HepG2 (cell line): ENCODE results near the gene GPAT3. TPM values are rescaled to one million over a fixed set of nuclear protein-coding genes. Genes with fewer than 3 reads are reported as not detected.

Experiments
- ATAC-seq: fragments of 200-7000 bp; cut with Tn5 transposase; 3 replicates; pipeline ENCODE4 v1.9.1; 2020; ENCODE audit warnings: mild to moderate bottlenecking, moderate library complexity
- Bru-seq: library from RNA; stranded (reverse); fragments of 400-500 nt; gene quantifications from one replicate; lab custom pipeline; 2021; lab: Mats Ljungman, UMichigan
- BruChase-seq, 2 experiments: library from RNA; stranded (reverse); fragments of 400-500 nt; gene quantifications; one replicate each; lab custom pipeline; 2021; lab: Mats Ljungman, UMichigan
- BruUV-seq: library from RNA; stranded (reverse); fragments of 400-500 nt; replicated peaks from 2 replicates; lab custom pipeline; 2021; lab: Mats Ljungman, UMichigan
- CTCF ChIA-PET: fragments of 300-600 bp; formaldehyde crosslinking; extraction: SDS; loops from one replicate; lab custom pipeline; 2021; ENCODE audit warnings: low total read pairs, inconsistent platforms, low intra/inter-chr PET ratio; lab: Yijun Ruan, JAX
- POLR2A ChIA-PET: fragments of 350-600 bp; sonication (Branson Sonifier 250); formaldehyde crosslinking; loops from one replicate; lab custom pipeline; 2020; ENCODE audit warnings: antibody characterized with exemption, inconsistent platforms; lab: Yijun Ruan, JAX
- DNase-seq: peaks from one replicate; pipeline ENCODE4 v3.0.0-alpha.2; 2015; ENCODE audit warnings: low spot score
- FAIRE-seq: peaks from 3 replicates; lab custom pipeline; 2011; peaks lifted over from hg19 to GRCh38; lab: Jason Lieb, UNC
- H2AFZ ChIP-seq: one replicate; pipeline ENCODE4 v1.6.1; 2011; ENCODE audit warnings: low read length, inconsistent platforms
- H3K27ac ChIP-seq: fragments of 300-600 bp; 3 replicates; pipeline ENCODE4 v1.8.0; 2011; ENCODE audit warnings: mixed run types, mild to moderate bottlenecking, mixed read lengths, low read length, inconsistent platforms; ENCODE audit not compliant: insufficient read depth; ENCODE audit errors: extremely low read length
- H3K27me3 ChIP-seq, 2 experiments: fragments of 200-600 bp in 1 of 2; 2 replicates in 1 of 2; 3 replicates in 1 of 2; pipeline versions ENCODE4 v1.6.0 to v1.8.0; 2011; ENCODE audit warnings: low read length in 2 of 2, mild to moderate bottlenecking in 2 of 2, moderate library complexity in 2 of 2, inconsistent platforms in 1 of 2; ENCODE audit not compliant: insufficient read depth in 2 of 2, control insufficient read depth in 1 of 2
- H3K36me3 ChIP-seq, 2 experiments: fragments of 200-600 bp in 1 of 2; replicated peaks in 1 of 2; 2 replicates in 1 of 2; 3 replicates in 1 of 2; pipeline versions ENCODE4 v1.5.1 to v1.8.0; 2011; ENCODE audit warnings: low read length in 2 of 2, inconsistent platforms in 1 of 2; ENCODE audit not compliant: insufficient read depth in 2 of 2, control insufficient read depth in 1 of 2
- H3K4me1 ChIP-seq: 2 replicates; pipeline ENCODE4 v1.5.1; 2012; ENCODE audit warnings: low read length, inconsistent platforms; ENCODE audit not compliant: insufficient read depth
- H3K4me2 ChIP-seq: 2 replicates; pipeline ENCODE4 v1.6.0; 2011; ENCODE audit warnings: low read depth, low read length, inconsistent platforms
- H3K4me3 ChIP-seq, 3 experiments: fragments of 200-600 bp in 1 of 3; sonication (generic), shearing (Covaris generic) in 1 of 3; replicated peaks in 1 of 3; 2 replicates each; pipeline ENCODE4 v1.5.1; 2011 to 2016; ENCODE audit warnings: low read length in 3 of 3, inconsistent platforms in 2 of 3, low read depth in 2 of 3, mild to moderate bottlenecking in 2 of 3, control low read depth in 1 of 3, mixed read lengths in 1 of 3; ENCODE audit not compliant: insufficient read depth in 1 of 3
- H3K79me2 ChIP-seq: one replicate; pipeline ENCODE4 v1.6.1; 2011; ENCODE audit warnings: low read length, inconsistent platforms; ENCODE audit not compliant: insufficient read depth
- H3K9ac ChIP-seq: 2 replicates; pipeline ENCODE4 v1.6.0; 2011; ENCODE audit warnings: mild to moderate bottlenecking, low read depth, low read length, inconsistent platforms; ENCODE audit not compliant: insufficient read depth
- H3K9me3 ChIP-seq: 2 replicates; pipeline ENCODE4 v1.5.1; 2012; ENCODE audit warnings: mild to moderate bottlenecking, low read length
- H4K20me1 ChIP-seq: 2 replicates; pipeline ENCODE4 v1.6.0; 2011; ENCODE audit warnings: inconsistent platforms, mild to moderate bottlenecking, low read length, moderate library complexity; ENCODE audit not compliant: insufficient read depth
- ARNTL ChIP-seq: sonication (generic); formaldehyde crosslinking; IDR thresholded peaks from 2 replicates; pipeline ENCODE4 v1.4.0; 2020; ENCODE audit warnings: mild to moderate bottlenecking, missing genetic modification reagents
- BCL6 ChIP-seq: IDR thresholded peaks from 2 replicates; pipeline ENCODE4 v1.6.1; 2016; ENCODE audit warnings: missing genetic modification reagents, missing compliant biosample characterization
- CHCHD3 ChIP-seq: sonication (generic); formaldehyde crosslinking; IDR thresholded peaks from 2 replicates; pipeline ENCODE4 v1.8.0; 2022; ENCODE audit warnings: mild to moderate bottlenecking, missing genetic modification reagents, moderate library complexity
- CHD2 ChIP-seq: IDR thresholded peaks from 2 replicates; pipeline ENCODE4 v1.6.1; 2011; ENCODE audit warnings: low read depth, low read length, improper control_type of control experiment
- DNMT3B ChIP-seq: conservative IDR thresholded peaks from 2 replicates; pipeline ENCODE4 v1.6.1; 2016; ENCODE audit warnings: missing biosample characterization, control low read depth
- HNF1B ChIP-seq: sonication (generic); formaldehyde crosslinking; IDR thresholded peaks from 2 replicates; pipeline ENCODE4 v1.5.1; 2020; ENCODE audit warnings: mild to moderate bottlenecking, moderate library complexity, missing genetic modification reagents
- KAT2B ChIP-seq: fragments of 150-350 bp; IDR thresholded peaks from 2 replicates; pipeline ENCODE4 v1.6.1; 2014; ENCODE audit warnings: low read depth, low read length, borderline replicate concordance
- KMT2B ChIP-seq: IDR thresholded peaks from 2 replicates; pipeline ENCODE4 v1.6.1; 2016; ENCODE audit warnings: missing genetic modification reagents, missing compliant biosample characterization
- LBX2 ChIP-seq: sonication (generic); formaldehyde crosslinking; IDR thresholded peaks from 2 replicates; pipeline ENCODE4 v1.5.0; 2020; ENCODE audit warnings: missing genetic modification reagents, mild to moderate bottlenecking, borderline replicate concordance
- NFKBIZ ChIP-seq: IDR thresholded peaks from 2 replicates; pipeline ENCODE4 v1.6.1; 2018; ENCODE audit warnings: missing genetic modification reagents, missing compliant biosample characterization
- SMAD3 ChIP-seq: sonication (generic); formaldehyde crosslinking; IDR thresholded peaks from 2 replicates; pipeline ENCODE4 v1.4.0; 2020; ENCODE audit warnings: missing genetic modification reagents
- TEAD2 ChIP-seq: sonication (generic); formaldehyde crosslinking; IDR thresholded peaks from 2 replicates; pipeline ENCODE4 v1.9.0; 2021; ENCODE audit warnings: missing genetic modification reagents
- YEATS4 ChIP-seq: sonication (generic); formaldehyde crosslinking; IDR thresholded peaks from 2 replicates; pipeline ENCODE4 v1.4.0; 2020; ENCODE audit warnings: missing genetic modification reagents, borderline replicate concordance
- ZNF136 ChIP-seq: sonication (generic); formaldehyde crosslinking; IDR thresholded peaks from 2 replicates; pipeline ENCODE4 v1.8.1; 2022; ENCODE audit warnings: low read depth, mild to moderate bottlenecking, moderate library complexity, missing genetic modification reagents
- ZNF30 ChIP-seq: sonication (generic); formaldehyde crosslinking; IDR thresholded peaks from 2 replicates; pipeline ENCODE4 v1.5.0; 2020; ENCODE audit warnings: mild to moderate bottlenecking, missing genetic modification reagents
- WGBS: methylation state at CpG from one replicate; pipeline ENCODE4 v1.1.6; 2017; ENCODE audit warnings: low lambda C conversion rate; 5-methylcytosine and 5-hydroxymethylcytosine counted together
- in situ Hi-C: cut with HindIII; loops from 2 replicates; pipeline ENCODE4 v1.10.0; 2017; ENCODE audit warnings: low pct_unique_long_range_greater_than_20kb; ENCODE audit not compliant: extremely low pct_ligation_motif_present
- intact Hi-C: fragments of 100-400 bp; cut with micrococcal nuclease; formaldehyde crosslinking; loops from one replicate; pipeline ENCODE4 v1.10.0; 2022; ENCODE audit not compliant: unreplicated experiment
- long read RNA-seq, 2 experiments: library from RNA in 1 of 2; library from polyadenylated mRNA in 1 of 2; stranded (forward) in 1 of 2; unstranded in 1 of 2; transcript quantifications; one replicate each; pipeline ENCODE4 v2.0.0, GENCODE V29; 2019 to 2022
- polyA minus RNA-seq, 3 experiments: library from RNA; depleted of rRNA, polyadenylated mRNA; stranded (reverse); fragments of >200 nt; gene quantifications; 2 replicates each; pipeline ENCODE4 v1.2.3, GENCODE V29; 2011; ENCODE audit warnings: low replicate concordance in 1 of 3
- polyA plus RNA-seq, 8 experiments: library from polyadenylated mRNA; depleted of rRNA in 3 of 8; stranded (reverse) in 7 of 8; unstranded in 1 of 8; fragments of >200 nt; fragmentation: Illumina TruSeq in 4 of 8; extraction: Trizol in 4 of 8; gene quantifications; 2 replicates each; pipeline versions ENCODE4 v1.2.1 to v1.2.3, GENCODE V29; 2011 to 2016; ENCODE audit warnings: low read depth in 4 of 8, missing spikeins in 1 of 8, mixed read lengths in 1 of 8; ENCODE audit not compliant: insufficient read depth in 1 of 8
- total RNA-seq, 5 experiments: library from RNA; depleted of rRNA; stranded (reverse); fragments of >200 nt; fragmentation: Illumina TruSeq; extraction: Trizol; gene quantifications; 2 replicates each; pipeline ENCODE4 v1.2.3, GENCODE V29; 2016; ENCODE audit warnings: low read depth in 1 of 5
- TF ChIP-seq, protein P1 (sequence below): sonication (generic); formaldehyde crosslinking; IDR thresholded peaks from 2 replicates; pipeline ENCODE4 v1.4.0; 2020; ENCODE audit warnings: missing genetic modification reagents

Gene GPAT3
- total RNA-seq (2016; rRNA removed; fragmentation: Illumina TruSeq; extraction: Trizol) (1.6 and 2.6 TPM in 2 replicates), polyA plus RNA-seq (2011; rRNA removed) (1.9 and 2.4 TPM in 2 replicates), polyA minus RNA-seq (2011; rRNA and poly(A)+ RNA removed; ENCODE audit: low replicate concordance) (0.96 and 4.6 TPM in 2 replicates), Bru-seq, nascent RNA (percentile 45 among the genes with signal in this experiment), BruChase-seq, experiment 1, labeled RNA remaining after a 6-hour chase (percentile 54 among the genes with signal in this experiment), BruChase-seq, experiment 2, labeled RNA remaining after a 2-hour chase (percentile 43 among the genes with signal in this experiment)
- 0.44 and 0.61 TPM in 2 replicates for total RNA-seq (2016; cell fraction: cytosol; rRNA removed; fragmentation: Illumina TruSeq; extraction: Trizol; ENCODE audit: low read depth)
- 1.6 and 2.9 TPM in 2 replicates for total RNA-seq (2016; cell fraction: insoluble cytoplasmic fraction; rRNA removed; fragmentation: Illumina TruSeq; extraction: Trizol)
- 1.7 TPM in 2 replicates for total RNA-seq (2016; cell fraction: membrane; rRNA removed; fragmentation: Illumina TruSeq; extraction: Trizol)
- 2.6 and 3.3 TPM in 2 replicates for total RNA-seq (2016; cell fraction: nucleus; rRNA removed; fragmentation: Illumina TruSeq; extraction: Trizol)
- 1.2 and 1.9 TPM in 2 replicates for polyA plus RNA-seq (2011; cell fraction: cytosol; rRNA removed)
- 1.6 and 2.1 TPM in 2 replicates for polyA plus RNA-seq (2011; cell fraction: nucleus; rRNA removed)
- polyA plus RNA-seq (2012) = 1.5 and 5.2 TPM in 2 replicates
- 0.33 and 0.34 TPM in 2 replicates for polyA plus RNA-seq (2016; cell fraction: cytosol; fragmentation: Illumina TruSeq; extraction: Trizol; ENCODE audit: low read depth)
- 1.3 and 1.4 TPM in 2 replicates for polyA plus RNA-seq (2016; cell fraction: insoluble cytoplasmic fraction; fragmentation: Illumina TruSeq; extraction: Trizol; ENCODE audit: low read depth)
- 0.50 and 0.84 TPM in 2 replicates for polyA plus RNA-seq (2016; cell fraction: membrane; fragmentation: Illumina TruSeq; extraction: Trizol; ENCODE audit: low read depth)
- 3.0 and 4.0 TPM in 2 replicates for polyA plus RNA-seq (2016; cell fraction: nucleus; fragmentation: Illumina TruSeq; extraction: Trizol; ENCODE audit: insufficient read depth, low read depth)
- 1.1 and 2.4 TPM in 2 replicates for polyA minus RNA-seq (2011; cell fraction: cytosol; rRNA and poly(A)+ RNA removed)
- 1.7 and 2.8 TPM in 2 replicates for polyA minus RNA-seq (2011; cell fraction: nucleus; rRNA and poly(A)+ RNA removed)
- long read RNA-seq, experiment 1, partial matches to known transcripts = 1 of 5 reads
- long read RNA-seq, experiment 1, other reads (novel, unspliced or antisense) = 0 of 5 reads
- long read RNA-seq, experiment 2, transcript GPAT3-201 (12 exons, 2,625 nt) = major isoform, 11 of 31 reads
- long read RNA-seq, experiment 2, partial matches to known transcripts = 13 of 31 reads
- long read RNA-seq, experiment 2, other reads (novel, unspliced or antisense) = 6 of 31 reads

- peak within 1 kb of the TSS; percentile 98 for H3K4me2 ChIP-seq
- H3K4me1 ChIP-seq = peaks cover 34% of the 10 kb centered on the region
- peak within 1 kb of the TSS; percentile 57 for H3K9ac ChIP-seq
- in situ Hi-C loops = no loop called here
- peak within 1 kb of the TSS; percentile 63 for H2AFZ ChIP-seq
- intact Hi-C loops = loop anchor here (5.0 kb wide), 2 partner anchors 42 to 48 kb away; partner anchors contain the start of gene ABRAXAS1
- peak; percentile 64 for DNase-seq
- ChIA-PET CTCF (no interaction called here), POLR2A (interaction anchor here (1.2 kb wide), 1 partner anchor 48 kb away, joined by 3 read pairs; no protein-coding TSS in a partner anchor)
- BruUV-seq = no TSS peak
- no peaks in the 10 kb centered on the region for H3K36me3 ChIP-seq
- H3K27me3 ChIP-seq = peaks cover 0 to 20% of the 10 kb centered on the region in 2 experiments; a peak in 3 of 5 replicates
- peak; percentile 91 for ATAC-seq
- FAIRE-seq = no peak
- no peaks in the 10 kb centered on the region for H3K9me3 ChIP-seq
- no peaks in the 10 kb centered on the region for H3K79me2 ChIP-seq
- WGBS = 0% methylated on average over 16 of the region's 63 CpGs
- H4K20me1 ChIP-seq = no peaks in the 10 kb centered on the region
- peak within 1 kb of the TSS; percentile 56 to 86 (median 68) for H3K4me3 ChIP-seq
- no peak within 1 kb of the TSS for H3K27ac ChIP-seq
- TF ChIP-seq CHD2 (0 out of 2 replicates have a peak, but pooled peaks have one; percentile 20), NFKBIZ (CRISPR knock-in tag) (no peak), KAT2B (no peak), CHCHD3 (CRISPR knock-in tag) (no peak), DNMT3B (CRISPR knock-in tag) (no peak), YEATS4 (CRISPR knock-in tag) (no peak; the same call in 1 of the 2 replicates), SMAD3 (CRISPR knock-in tag) (no peak), ARNTL (CRISPR knock-in tag) (no peak), KMT2B (CRISPR knock-in tag) (peak; percentile 80), LBX2 (CRISPR knock-in tag) (no peak), BCL6 (CRISPR knock-in tag) (no peak; the same call in 1 of the 2 replicates), ZNF30 (CRISPR knock-in tag) (no peak), HNF1B (no peak), TEAD2 (CRISPR knock-in tag) (no peak), ZNF136 (no peak)
- TF ChIP-seq, protein P1, sequence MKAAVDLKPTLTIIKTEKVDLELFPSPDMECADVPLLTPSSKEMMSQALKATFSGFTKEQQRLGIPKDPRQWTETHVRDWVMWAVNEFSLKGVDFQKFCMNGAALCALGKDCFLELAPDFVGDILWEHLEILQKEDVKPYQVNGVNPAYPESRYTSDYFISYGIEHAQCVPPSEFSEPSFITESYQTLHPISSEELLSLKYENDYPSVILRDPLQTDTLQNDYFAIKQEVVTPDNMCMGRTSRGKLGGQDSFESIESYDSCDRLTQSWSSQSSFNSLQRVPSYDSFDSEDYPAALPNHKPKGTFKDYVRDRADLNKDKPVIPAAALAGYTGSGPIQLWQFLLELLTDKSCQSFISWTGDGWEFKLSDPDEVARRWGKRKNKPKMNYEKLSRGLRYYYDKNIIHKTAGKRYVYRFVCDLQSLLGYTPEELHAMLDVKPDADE (CRISPR knock-in tag) = no peak
Observed at GRCh38 chr4:83535520-83536361, at the start of gene GPAT3. Gene GPAT3, plus strand, starts transcription at chr4:83536108. Its CDS starts 515 bp downstream, at chr4:83536623.
